Skeletal muscle satellite cell (primary cell): ENCODE results near the gene HOXD1.

ENCODE experiments used
- H3K27me3 ChIP-seq: 2 replicates; pipeline ENCODE4 v1.7.0; 2013; ENCODE audit warnings: low read length; ENCODE audit not compliant: control insufficient read depth, insufficient read depth
- H3K36me3 ChIP-seq: 2 replicates; pipeline ENCODE4 v1.7.0; 2013; ENCODE audit warnings: mild to moderate bottlenecking, control low read depth, low read length; ENCODE audit not compliant: insufficient read depth
- H3K4me1 ChIP-seq: 2 replicates; pipeline ENCODE4 v1.7.0; 2013; ENCODE audit warnings: low read length; ENCODE audit not compliant: control insufficient read depth, insufficient read depth
- H3K4me2 ChIP-seq: 2 replicates; pipeline ENCODE4 v1.7.0; 2013; ENCODE audit warnings: mild to moderate bottlenecking, low read length
- H3K4me3 ChIP-seq: 2 replicates; pipeline ENCODE4 v1.7.0; 2013; ENCODE audit warnings: low read length
- H3K9ac ChIP-seq: 2 replicates; pipeline ENCODE4 v1.7.0; 2013; ENCODE audit warnings: mild to moderate bottlenecking, low read depth, low read length, moderate library complexity
- H3K9me3 ChIP-seq: replicated peaks from 2 replicates; pipeline ENCODE4 v1.7.0; 2013; ENCODE audit warnings: mild to moderate bottlenecking, control low read depth, low read length

HOXD1 gene

DNA sequence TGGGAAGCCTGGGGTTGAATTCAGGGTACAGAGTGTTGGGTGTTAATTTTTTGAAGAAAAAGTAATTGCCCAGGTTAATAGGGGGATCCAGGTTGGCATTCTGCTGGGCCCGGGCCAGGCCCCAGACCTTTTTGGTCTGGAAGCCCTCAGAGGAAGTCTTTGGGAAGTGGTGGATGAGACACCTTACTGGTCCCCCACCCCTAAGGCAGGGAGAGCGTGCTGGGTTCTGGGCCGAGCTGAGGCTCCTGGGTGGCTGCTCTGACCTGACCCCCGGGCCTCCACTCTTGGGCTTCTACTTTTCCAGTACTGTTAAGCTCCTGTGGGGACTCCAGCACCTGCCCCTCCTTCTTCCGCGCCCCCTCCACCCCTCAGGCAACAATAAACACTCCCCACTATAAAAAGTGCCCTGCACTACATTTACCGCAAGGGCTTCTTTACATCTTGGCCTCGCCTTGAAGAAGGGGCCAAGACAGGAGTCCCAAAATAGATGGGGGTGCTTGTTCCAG lies 32.1 kb upstream of the HOXD1 start:
- no peak overlapping the region for H3K9ac ChIP-seq
- no peaks in the 10 kb centered on the region for H3K36me3 ChIP-seq
- H3K4me2 ChIP-seq: no peak overlapping the region
- no peaks in the 10 kb centered on the region for H3K4me1 ChIP-seq
- H3K4me3 ChIP-seq: no peak overlapping the region
- no peaks in the 10 kb centered on the region for H3K9me3 ChIP-seq
- H3K27me3 ChIP-seq: peaks cover 42% of the 10 kb centered on the region

- H3K36me3 ChIP-seq: no peaks in the 10 kb centered on the region
- peaks cover 48% of the 10 kb centered on the region for H3K27me3 ChIP-seq
- no peaks in the 10 kb centered on the region for H3K9me3 ChIP-seq
- H3K9ac ChIP-seq: no peak within 1 kb of the TSS
- no peak within 1 kb of the TSS for H3K4me2 ChIP-seq
- peaks cover 3% of the 10 kb centered on the region for H3K4me1 ChIP-seq
- H3K4me3 ChIP-seq: no peak within 1 kb of the TSS
Measured at GRCh38 chr2:176156807-176157498, 31.5 kb upstream of the HOXD1 start, which contains the start of gene HOXD3. TSS of gene HOXD3 (plus strand) at chr2:176157307. CDS start at chr2:176169115, 11,808 bp downstream.

GRCh38 chr2:176157499-176158185 lies 30.8 kb upstream of the HOXD1 start:
- Histone ChIP-seq H3K36me3 (no peaks in the 10 kb centered on the region), H3K9me3 (no peaks in the 10 kb centered on the region), H3K4me3 (no peak overlapping the region), H3K27me3 (peaks cover 55% of the 10 kb centered on the region), H3K4me1 (peaks cover 3% of the 10 kb centered on the region), H3K4me2 (no peak overlapping the region), H3K9ac (no peak overlapping the region)

DNA sequence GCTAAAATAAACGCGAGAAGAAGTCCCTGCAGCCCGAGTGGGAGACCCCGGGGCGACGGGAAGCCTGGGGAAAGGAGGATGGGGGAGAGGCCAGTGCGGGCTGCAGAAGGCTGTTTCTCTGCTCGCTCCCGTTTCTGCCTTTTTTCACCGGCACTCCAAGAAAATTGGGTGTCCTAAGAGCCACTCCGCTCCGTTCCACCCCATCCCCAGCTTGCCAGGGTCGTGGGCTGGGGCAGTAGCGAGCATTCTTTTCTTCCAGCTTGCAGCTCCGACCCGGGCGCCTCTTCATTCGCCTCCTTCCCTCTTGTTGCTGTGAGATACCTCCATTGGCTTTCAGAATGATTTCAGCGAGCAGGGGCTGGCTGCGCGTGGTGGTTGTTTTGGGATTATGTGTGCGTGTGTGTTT lies 30.3 kb upstream of the HOXD1 start:
- no peaks in the 10 kb centered on the region for H3K36me3 ChIP-seq
- no peaks in the 10 kb centered on the region for H3K9me3 ChIP-seq
- H3K27me3 ChIP-seq: peaks cover 61% of the 10 kb centered on the region
- H3K4me2 ChIP-seq: no peak overlapping the region
- H3K9ac ChIP-seq: no peak overlapping the region
- H3K4me3 ChIP-seq: no peak overlapping the region
- peaks cover 3% of the 10 kb centered on the region for H3K4me1 ChIP-seq

DNA sequence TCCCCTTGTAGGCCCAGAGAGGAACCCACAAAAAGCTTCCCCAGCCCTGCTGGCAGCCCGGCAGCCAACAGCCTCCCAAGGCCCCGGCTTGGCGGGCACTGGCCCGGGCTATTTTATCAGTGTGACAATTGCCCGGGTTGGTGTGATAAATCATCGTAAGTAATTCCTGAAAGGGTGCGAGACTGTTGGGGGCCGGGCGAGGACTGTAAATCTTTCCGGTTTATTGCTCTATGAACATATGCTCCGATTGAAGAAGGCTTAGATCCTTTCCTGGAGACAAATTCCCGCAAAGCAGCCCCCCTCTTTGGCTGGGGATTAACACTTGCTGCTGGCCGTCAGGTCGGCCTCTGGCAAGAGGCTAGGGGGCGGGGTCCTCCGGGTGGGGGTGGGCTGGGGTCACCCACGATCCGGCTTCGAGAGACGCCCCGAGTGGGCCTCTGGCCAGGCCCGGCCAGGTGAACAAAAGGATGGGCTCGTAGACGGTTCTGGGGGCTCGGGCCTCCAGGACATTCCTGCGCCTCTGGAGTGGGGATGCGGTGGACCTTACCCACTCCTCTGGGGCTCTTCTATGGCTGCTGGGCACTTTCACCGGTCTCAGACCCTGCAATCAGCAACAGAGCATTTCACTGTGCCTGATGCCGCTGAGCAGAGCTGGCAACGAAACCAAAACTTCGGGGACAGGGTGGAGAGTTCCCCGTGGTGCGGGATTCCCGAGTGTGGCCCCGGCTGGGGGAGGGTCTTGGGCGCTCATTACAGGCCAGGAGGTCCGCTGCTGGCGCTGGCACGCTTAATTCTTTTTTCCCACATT lies 29.4 kb upstream of the HOXD1 start:
- peaks cover 67% of the 10 kb centered on the region for H3K27me3 ChIP-seq
- H3K9ac ChIP-seq: no peak overlapping the region
- H3K4me1 ChIP-seq: peaks cover 3% of the 10 kb centered on the region
- no peaks in the 10 kb centered on the region for H3K36me3 ChIP-seq
- no peak overlapping the region for H3K4me2 ChIP-seq
- no peaks in the 10 kb centered on the region for H3K9me3 ChIP-seq
- no peak overlapping the region for H3K4me3 ChIP-seq

DNA sequence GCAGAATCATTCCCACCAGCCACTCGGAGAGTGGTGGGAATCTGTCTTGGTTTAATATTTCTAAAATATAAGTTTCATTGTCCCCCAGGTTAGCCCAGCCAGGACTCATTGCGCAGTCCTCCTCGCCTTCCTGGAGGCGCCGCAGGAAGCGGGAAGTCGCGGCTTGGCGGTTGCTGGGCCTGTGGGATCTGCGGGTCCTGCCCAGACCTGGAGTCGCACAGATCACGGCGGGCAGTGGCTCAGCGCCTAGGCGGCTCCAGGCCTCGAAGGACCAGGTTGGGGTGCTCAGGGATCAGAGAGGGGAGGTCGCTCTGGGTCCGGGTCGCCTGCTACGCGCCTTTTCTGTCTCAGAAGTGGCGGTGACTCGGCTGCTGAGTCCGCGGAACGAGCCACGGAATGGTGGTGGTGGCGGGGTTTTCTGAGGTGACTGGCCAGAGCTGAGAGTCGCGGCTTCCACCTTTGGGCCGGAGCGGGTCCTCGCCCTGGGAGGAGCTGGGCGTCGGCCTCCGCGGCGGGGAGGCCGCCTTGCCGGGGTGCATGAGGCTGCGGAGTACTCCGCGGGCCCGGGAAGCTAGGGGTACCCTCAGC lies 28.7 kb upstream of the HOXD1 start:
- Histone ChIP-seq H3K9me3 (no peaks in the 10 kb centered on the region), H3K27me3 (peaks cover 71% of the 10 kb centered on the region)

GRCh38 chr2:176160251-176160985 lies 28.1 kb upstream of the HOXD1 start:
- H3K9ac ChIP-seq: no peak overlapping the region

More for the DNA sequence above, 28.7 kb upstream of the HOXD1 start:
- H3K4me1 ChIP-seq: peaks cover 6% of the 10 kb centered on the region
- no peak overlapping the region for H3K9ac ChIP-seq
- H3K4me3 ChIP-seq: no peak overlapping the region
- H3K4me2 ChIP-seq: peak overlapping the region; percentile 20
- no peaks in the 10 kb centered on the region for H3K36me3 ChIP-seq

DNA sequence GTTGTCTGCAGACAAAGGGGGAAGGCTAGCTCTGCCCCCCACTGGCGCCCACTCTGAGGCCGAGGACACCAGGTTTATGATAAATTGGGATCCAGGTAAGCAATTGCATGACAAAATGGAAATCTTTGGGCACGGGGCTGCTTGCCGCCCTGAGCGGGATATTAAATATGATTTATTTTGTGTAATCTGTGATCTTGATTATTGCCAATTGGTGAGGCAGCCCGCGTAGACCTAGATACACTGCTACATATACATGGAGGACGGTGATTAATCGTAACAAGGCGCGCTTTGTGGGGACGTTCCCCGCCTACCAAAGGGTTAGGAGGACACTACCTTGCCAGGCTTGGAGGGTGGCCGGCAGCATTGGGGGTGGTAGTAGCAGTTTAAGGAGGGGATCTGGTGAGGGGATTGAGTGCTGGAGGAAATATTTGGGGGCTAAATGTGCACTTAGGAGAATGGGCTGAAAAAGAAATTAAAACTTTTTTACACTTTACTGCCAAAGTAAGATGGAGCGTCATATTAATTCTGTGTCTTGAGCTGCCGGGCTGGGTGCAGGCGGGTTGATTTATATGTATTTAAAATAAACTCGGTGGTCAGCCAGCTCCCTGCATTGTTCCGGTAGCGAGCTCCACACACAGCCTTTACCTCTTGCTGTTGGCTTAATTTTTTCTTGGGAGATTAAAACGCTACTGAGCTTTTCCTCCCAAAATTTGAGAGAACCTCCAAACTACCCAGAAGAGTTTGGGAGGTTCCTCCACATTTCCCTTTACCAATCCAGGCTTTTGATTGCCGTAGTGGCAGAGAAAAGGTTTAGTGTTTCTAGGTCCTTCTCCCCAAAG lies 27.3 kb upstream of the HOXD1 start:
- H3K4me3 ChIP-seq: peak overlapping the region; percentile 65
- peak overlapping the region; percentile 81 for H3K4me2 ChIP-seq
- peaks cover 82% of the 10 kb centered on the region for H3K27me3 ChIP-seq
- no peaks in the 10 kb centered on the region for H3K36me3 ChIP-seq
- no peak overlapping the region for H3K9ac ChIP-seq
- peaks cover 10% of the 10 kb centered on the region for H3K4me1 ChIP-seq
- H3K9me3 ChIP-seq: no peaks in the 10 kb centered on the region

More at GRCh38 chr2:176160251-176160985, 28.1 kb upstream of the HOXD1 start:
- peak overlapping the region; percentile 20 for H3K4me2 ChIP-seq
- no peaks in the 10 kb centered on the region for H3K9me3 ChIP-seq
- peaks cover 74% of the 10 kb centered on the region for H3K27me3 ChIP-seq
- H3K36me3 ChIP-seq: no peaks in the 10 kb centered on the region
- H3K4me1 ChIP-seq: peaks cover 10% of the 10 kb centered on the region
- no peak overlapping the region for H3K4me3 ChIP-seq

GRCh38 chr2:176161825-176162626 lies 26.4 kb upstream of the HOXD1 start:
- H3K9ac ChIP-seq: no peak overlapping the region
- peak overlapping the region; percentile 81 for H3K4me2 ChIP-seq
- H3K36me3 ChIP-seq: no peaks in the 10 kb centered on the region
- H3K4me3 ChIP-seq: peak overlapping the region; percentile 65
- peaks cover 10% of the 10 kb centered on the region for H3K4me1 ChIP-seq
- peaks cover 79% of the 10 kb centered on the region for H3K27me3 ChIP-seq
- no peaks in the 10 kb centered on the region for H3K9me3 ChIP-seq
